KMS-11 (cell line): ENCODE data around the gene DNAJC7.

ENCODE experiments used
- H2AFZ ChIP-seq: fragments of 200-600 bp; sonication (generic); 2 replicates; pipeline ENCODE4 v1.6.1; 2016; ENCODE audit warnings: antibody characterized with exemption, mixed run types, low read depth
- H3K27ac ChIP-seq: fragments of 200-600 bp; sonication (generic); 2 replicates; pipeline ENCODE4 v1.6.1; 2016; ENCODE audit warnings: mild to moderate bottlenecking, mixed run types
- H3K27me3 ChIP-seq: fragments of 200-600 bp; sonication (generic); 2 replicates; pipeline ENCODE4 v1.6.1; 2017; ENCODE audit warnings: mild to moderate bottlenecking, low read depth, mixed run types, moderate library complexity; ENCODE audit not compliant: insufficient read depth
- H3K36me3 ChIP-seq: fragments of 200-600 bp; sonication (generic); 2 replicates; pipeline ENCODE4 v1.6.1; 2017; ENCODE audit warnings: mild to moderate bottlenecking, mixed run types; ENCODE audit not compliant: insufficient read depth
- H3K4me1 ChIP-seq: fragments of 200-600 bp; sonication (generic); 2 replicates; pipeline ENCODE4 v1.6.1; 2016; ENCODE audit warnings: mild to moderate bottlenecking, low read depth, mixed run types; ENCODE audit not compliant: poor library complexity, severe bottlenecking
- H3K4me2 ChIP-seq: fragments of 200-600 bp; sonication (generic); 2 replicates; pipeline ENCODE4 v1.7.0; 2016; ENCODE audit warnings: mild to moderate bottlenecking, mixed run types
- H3K4me3 ChIP-seq: fragments of 200-600 bp; sonication (generic); IDR thresholded peaks from 2 replicates; pipeline ENCODE4 v1.6.1; 2017; ENCODE audit warnings: low read depth, low read length, mixed read lengths; ENCODE audit not compliant: insufficient read depth
- H3K79me2 ChIP-seq: fragments of 200-600 bp; sonication (generic); 2 replicates; pipeline ENCODE4 v1.6.1; 2016; ENCODE audit warnings: low read depth, mixed run types; ENCODE audit not compliant: insufficient read depth
- H3K9ac ChIP-seq: fragments of 200-600 bp; sonication (generic); 2 replicates; pipeline ENCODE4 v1.6.1; 2016; ENCODE audit warnings: mild to moderate bottlenecking, mixed run types
- H4K20me1 ChIP-seq: fragments of 200-600 bp; sonication (generic); 2 replicates; pipeline ENCODE4 v1.6.1; 2016; ENCODE audit warnings: mild to moderate bottlenecking, mixed run types; ENCODE audit not compliant: insufficient read depth
- CTCF ChIP-seq: fragments of 200-600 bp; sonication (generic); conservative IDR thresholded peaks from 2 replicates; pipeline ENCODE4 v1.6.1; 2017; ENCODE audit warnings: low read depth, mild to moderate bottlenecking, antibody characterized with exemption, low read length, moderate library complexity, mixed read lengths

Gene DNAJC7

DNA sequence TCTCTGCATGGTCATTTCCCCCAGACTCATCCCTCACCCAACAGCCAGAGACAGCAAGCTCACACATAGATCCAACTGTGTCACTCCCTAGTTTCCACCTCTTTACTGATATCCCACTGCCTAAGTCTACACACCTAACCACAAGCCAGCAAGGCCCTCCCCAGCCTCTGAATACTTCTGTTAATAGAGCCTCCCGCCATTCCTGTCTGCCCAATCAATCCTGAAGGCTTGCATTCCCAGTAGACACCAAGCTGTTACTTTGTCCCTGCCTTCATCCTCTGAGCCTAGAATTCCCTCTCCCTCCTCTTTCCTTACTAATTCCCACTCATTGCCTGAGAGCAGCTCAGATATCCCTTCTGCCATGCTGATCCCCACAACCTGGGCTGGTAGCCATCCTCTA, 28.5 kb upstream of the DNAJC7 start:
- H3K27ac ChIP-seq = no peak overlapping the region
- H3K27me3 ChIP-seq = peaks cover 21% of the 10 kb centered on the region
- H3K79me2 ChIP-seq = no peaks in the 10 kb centered on the region
- H2AFZ ChIP-seq = no peak overlapping the region
- no peak overlapping the region for H3K4me3 ChIP-seq
- no peaks in the 10 kb centered on the region for H3K36me3 ChIP-seq
- no peaks in the 10 kb centered on the region for H4K20me1 ChIP-seq
- no peak for TF ChIP-seq CTCF
- H3K9ac ChIP-seq = no peak overlapping the region
- no peak overlapping the region for H3K4me2 ChIP-seq
- H3K4me1 ChIP-seq = no peaks in the 10 kb centered on the region

GRCh38 chr17:42042598-42043319, 25.5 kb upstream of the DNAJC7 start:
- Histone ChIP-seq H4K20me1 (no peaks in the 10 kb centered on the region), H3K27ac (no peak overlapping the region), H3K27me3 (no peaks in the 10 kb centered on the region), H3K9ac (no peak overlapping the region), H3K4me1 (no peaks in the 10 kb centered on the region), H3K79me2 (no peaks in the 10 kb centered on the region), H2AFZ (no peak overlapping the region), H3K36me3 (no peaks in the 10 kb centered on the region), H3K4me2 (no peak overlapping the region), H3K4me3 (no peak overlapping the region)
- no peak for TF ChIP-seq CTCF

- Histone ChIP-seq H3K9ac (no peak overlapping the region), H3K4me1 (no peaks in the 10 kb centered on the region), H2AFZ (no peak overlapping the region), H3K27me3 (no peaks in the 10 kb centered on the region), H4K20me1 (no peaks in the 10 kb centered on the region), H3K4me3 (no peak overlapping the region), H3K79me2 (no peaks in the 10 kb centered on the region), H3K36me3 (no peaks in the 10 kb centered on the region), H3K27ac (no peak overlapping the region), H3K4me2 (no peak overlapping the region)
- no peak for TF ChIP-seq CTCF
These were observed 24.4 kb upstream of the DNAJC7 start for GRCh38 chr17:42041619-42042018.

- no peak overlapping the region for H3K4me3 ChIP-seq
- H3K27me3 ChIP-seq = no peaks in the 10 kb centered on the region
- no peaks in the 10 kb centered on the region for H3K4me1 ChIP-seq
- no peak for TF ChIP-seq CTCF
- H2AFZ ChIP-seq = no peak overlapping the region
- no peak overlapping the region for H3K4me2 ChIP-seq
- no peaks in the 10 kb centered on the region for H4K20me1 ChIP-seq
- H3K79me2 ChIP-seq = no peaks in the 10 kb centered on the region
- no peaks in the 10 kb centered on the region for H3K36me3 ChIP-seq
- H3K9ac ChIP-seq = no peak overlapping the region
- no peak overlapping the region for H3K27ac ChIP-seq
These were observed 23.6 kb upstream of the DNAJC7 start for GRCh38 chr17:42040818-42041217.
